ENCODE data around the gene NDST1.

Gene NDST1

GRCh38 chr5:150545246-150545645 lies 37.3 kb downstream of the NDST1 start:
- Histone ChIP-seq H3K79me2 (ENCODE audit: control insufficient read depth, insufficient read depth, low read length, unreplicated experiment) (peaks cover 4% of the 10 kb centered on the region), H3K4me1 (ENCODE audit: control insufficient read depth, insufficient read depth, low read length, unreplicated experiment) (peaks cover 30% of the 10 kb centered on the region), H3K36me3 (ENCODE audit: insufficient read depth, low read length) (peaks cover 30% of the 10 kb centered on the region), H2AFZ (ENCODE audit: low read length, unreplicated experiment) (no peak overlapping the region), H3K27me3 (ENCODE audit: insufficient read depth, low read length) (no peaks in the 10 kb centered on the region), H3K4me3 (ENCODE audit: low read depth, low read length) (no peak overlapping the region), H3K27ac (ENCODE audit: low read depth, low read length) (0 out of 2 replicates have a peak overlapping the region, but pooled peaks have one; percentile 17)

DNA sequence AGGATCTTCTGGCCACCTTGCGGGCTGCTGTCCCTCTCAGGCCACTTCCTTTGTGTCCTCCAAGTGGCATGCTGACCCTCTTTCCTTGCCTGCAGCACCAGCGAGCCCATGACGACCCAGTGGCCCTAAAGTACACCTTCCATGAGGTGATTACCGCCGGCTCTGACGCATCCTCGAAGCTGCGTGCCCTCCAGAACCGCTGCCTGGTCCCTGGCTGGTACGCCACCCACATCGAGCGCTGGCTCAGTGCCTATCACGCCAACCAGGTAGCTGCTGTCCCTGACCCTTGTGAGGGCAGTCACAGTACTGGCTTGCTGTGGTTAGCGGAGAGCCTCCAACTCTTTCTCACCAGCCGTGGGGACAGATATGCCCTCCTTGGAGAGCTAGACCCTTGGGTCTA lies 40.2 kb downstream of the NDST1 start:
- no peak overlapping the region for H2AFZ ChIP-seq (ENCODE audit: low read length, unreplicated experiment)
- H3K4me3 ChIP-seq (ENCODE audit: low read depth, low read length): no peak overlapping the region
- no peaks in the 10 kb centered on the region for H3K27me3 ChIP-seq (ENCODE audit: insufficient read depth, low read length)
- H3K36me3 ChIP-seq (ENCODE audit: insufficient read depth, low read length): peaks cover 23% of the 10 kb centered on the region
- H3K4me1 ChIP-seq (ENCODE audit: control insufficient read depth, insufficient read depth, low read length, unreplicated experiment): peaks cover 13% of the 10 kb centered on the region
- H3K27ac ChIP-seq (ENCODE audit: low read depth, low read length): no peak overlapping the region
- H3K79me2 ChIP-seq (ENCODE audit: control insufficient read depth, insufficient read depth, low read length, unreplicated experiment): no peaks in the 10 kb centered on the region

DNA sequence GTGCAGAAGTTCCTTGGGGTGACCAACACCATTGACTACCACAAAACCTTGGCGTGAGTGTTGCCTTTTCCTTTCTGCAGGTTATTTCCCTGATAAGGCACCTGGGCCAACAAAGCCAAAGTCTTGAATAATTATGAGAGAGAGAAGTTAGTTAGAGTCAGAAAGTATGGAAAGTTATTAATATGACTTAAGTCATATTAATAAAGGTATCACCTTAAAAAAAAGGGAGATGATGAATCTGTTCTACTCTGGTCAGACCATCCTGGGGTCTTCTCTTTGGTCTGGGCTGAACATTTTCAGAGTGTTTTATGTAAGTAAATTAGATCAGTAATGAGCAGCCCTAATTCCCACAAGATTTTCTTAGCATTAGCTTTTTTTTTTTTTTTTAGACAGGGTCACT lies 41.8 kb downstream of the NDST1 start:
- H3K4me1 ChIP-seq (ENCODE audit: control insufficient read depth, insufficient read depth, low read length, unreplicated experiment): peaks cover 13% of the 10 kb centered on the region
- H2AFZ ChIP-seq (ENCODE audit: low read length, unreplicated experiment): no peak overlapping the region
- H3K36me3 ChIP-seq (ENCODE audit: insufficient read depth, low read length): peaks cover 23% of the 10 kb centered on the region
- H3K4me3 ChIP-seq (ENCODE audit: low read depth, low read length): no peak overlapping the region
- H3K79me2 ChIP-seq (ENCODE audit: control insufficient read depth, insufficient read depth, low read length, unreplicated experiment): no peaks in the 10 kb centered on the region
- no peaks in the 10 kb centered on the region for H3K27me3 ChIP-seq (ENCODE audit: insufficient read depth, low read length)
- H3K27ac ChIP-seq (ENCODE audit: low read depth, low read length): no peak overlapping the region

- H3K27me3 ChIP-seq (ENCODE audit: insufficient read depth, low read length): no peaks in the 10 kb centered on the region
- no peak overlapping the region for H3K4me3 ChIP-seq (ENCODE audit: low read depth, low read length)
- H2AFZ ChIP-seq (ENCODE audit: low read length, unreplicated experiment): no peak overlapping the region
- H3K27ac ChIP-seq (ENCODE audit: low read depth, low read length): no peak overlapping the region
- H3K4me1 ChIP-seq (ENCODE audit: control insufficient read depth, insufficient read depth, low read length, unreplicated experiment): peaks cover 13% of the 10 kb centered on the region
- no peaks in the 10 kb centered on the region for H3K79me2 ChIP-seq (ENCODE audit: control insufficient read depth, insufficient read depth, low read length, unreplicated experiment)
- H3K36me3 ChIP-seq (ENCODE audit: insufficient read depth, low read length): peaks cover 20% of the 10 kb centered on the region
Measured at GRCh38 chr5:150550286-150550685, 42.4 kb downstream of the NDST1 start.

DNA sequence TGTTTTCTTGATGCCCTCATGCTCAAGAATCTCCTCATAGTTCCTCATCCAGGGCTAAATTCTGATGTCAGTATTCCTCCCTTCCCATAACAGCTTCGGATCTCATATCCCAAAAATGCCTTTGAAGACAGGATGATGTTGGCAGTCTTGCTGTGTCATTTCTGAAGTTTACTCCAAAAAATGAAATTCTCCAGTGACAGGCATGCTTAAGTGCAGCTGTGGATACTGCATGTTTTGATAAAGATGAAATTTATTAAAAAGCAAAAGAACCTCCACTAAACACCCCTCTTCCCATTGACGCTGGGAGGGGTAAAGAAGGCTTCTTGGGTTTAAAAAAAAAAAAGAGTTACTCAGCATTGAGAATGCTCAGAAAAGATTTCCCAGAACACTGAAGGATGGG lies 43.1 kb downstream of the NDST1 start:
- peaks cover 15% of the 10 kb centered on the region for H3K36me3 ChIP-seq (ENCODE audit: insufficient read depth, low read length)
- no peaks in the 10 kb centered on the region for H3K27me3 ChIP-seq (ENCODE audit: insufficient read depth, low read length)
- no peaks in the 10 kb centered on the region for H3K79me2 ChIP-seq (ENCODE audit: control insufficient read depth, insufficient read depth, low read length, unreplicated experiment)
- H2AFZ ChIP-seq (ENCODE audit: low read length, unreplicated experiment): no peak overlapping the region
- H3K4me1 ChIP-seq (ENCODE audit: control insufficient read depth, insufficient read depth, low read length, unreplicated experiment): peaks cover 5% of the 10 kb centered on the region
- H3K27ac ChIP-seq (ENCODE audit: low read depth, low read length): no peak overlapping the region
- no peak overlapping the region for H3K4me3 ChIP-seq (ENCODE audit: low read depth, low read length)

GRCh38 chr5:150553402-150553801 lies 45.5 kb downstream of the NDST1 start:
- peaks cover 15% of the 10 kb centered on the region for H3K36me3 ChIP-seq (ENCODE audit: insufficient read depth, low read length)
- no peak overlapping the region for H3K4me3 ChIP-seq (ENCODE audit: low read depth, low read length)
- H3K27me3 ChIP-seq (ENCODE audit: insufficient read depth, low read length): no peaks in the 10 kb centered on the region
- no peak overlapping the region for H3K27ac ChIP-seq (ENCODE audit: low read depth, low read length)
- no peaks in the 10 kb centered on the region for H3K79me2 ChIP-seq (ENCODE audit: control insufficient read depth, insufficient read depth, low read length, unreplicated experiment)
- no peaks in the 10 kb centered on the region for H3K4me1 ChIP-seq (ENCODE audit: control insufficient read depth, insufficient read depth, low read length, unreplicated experiment)
- H2AFZ ChIP-seq (ENCODE audit: low read length, unreplicated experiment): no peak overlapping the region

DNA sequence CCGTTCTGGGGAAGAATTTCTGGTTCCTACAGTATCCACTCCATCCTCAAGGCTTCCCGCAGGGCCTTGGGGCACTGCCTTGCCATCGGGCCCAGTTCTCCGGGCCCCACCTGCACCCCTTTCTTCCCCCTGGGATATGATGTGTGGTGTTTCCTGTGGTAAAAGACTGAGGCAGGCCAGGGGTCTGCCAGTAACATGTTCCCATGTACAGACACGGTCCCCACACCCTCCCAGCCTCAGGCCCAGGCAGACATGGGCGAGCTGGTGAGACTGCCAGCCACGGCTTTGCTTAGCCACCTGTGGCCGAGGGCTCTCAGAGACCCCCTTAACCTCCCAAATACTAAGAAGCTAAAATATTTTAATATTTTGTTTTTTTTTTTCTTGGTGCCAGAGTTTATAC lies 46.0 kb downstream of the NDST1 start:
- Histone ChIP-seq H3K36me3 (ENCODE audit: insufficient read depth, low read length) (peaks cover 15% of the 10 kb centered on the region), H3K27ac (ENCODE audit: low read depth, low read length) (no peak overlapping the region), H3K4me1 (ENCODE audit: control insufficient read depth, insufficient read depth, low read length, unreplicated experiment) (no peaks in the 10 kb centered on the region), H2AFZ (ENCODE audit: low read length, unreplicated experiment) (no peak overlapping the region), H3K27me3 (ENCODE audit: insufficient read depth, low read length) (no peaks in the 10 kb centered on the region), H3K4me3 (ENCODE audit: low read depth, low read length) (no peak overlapping the region), H3K79me2 (ENCODE audit: control insufficient read depth, insufficient read depth, low read length, unreplicated experiment) (no peaks in the 10 kb centered on the region)

DNA sequence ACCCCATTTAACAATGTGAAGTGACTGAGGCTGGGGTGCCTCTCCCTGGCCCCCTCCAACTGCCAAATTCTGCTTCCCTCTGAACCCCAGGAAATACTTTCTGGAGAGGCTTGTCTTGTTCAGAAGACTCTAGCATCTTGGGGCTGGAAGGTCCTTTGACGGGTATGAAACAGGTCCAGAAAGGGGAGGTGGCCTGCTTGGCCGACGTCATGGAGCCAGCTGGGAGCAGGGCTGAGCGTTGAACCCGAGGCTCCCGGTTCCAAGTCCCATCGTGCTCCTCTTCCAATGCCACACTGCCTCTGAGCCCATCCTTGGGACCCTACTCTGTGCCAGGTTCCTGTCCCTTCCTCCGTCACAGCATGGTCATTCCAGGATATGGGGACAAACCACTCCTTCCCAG lies 46.9 kb downstream of the NDST1 start:
- peaks cover 12% of the 10 kb centered on the region; the same call in 1 of the 2 replicates for H3K36me3 ChIP-seq (ENCODE audit: insufficient read depth, low read length)
- no peak overlapping the region for H3K27ac ChIP-seq (ENCODE audit: low read depth, low read length)
- H3K4me3 ChIP-seq (ENCODE audit: low read depth, low read length): no peak overlapping the region

DNA sequence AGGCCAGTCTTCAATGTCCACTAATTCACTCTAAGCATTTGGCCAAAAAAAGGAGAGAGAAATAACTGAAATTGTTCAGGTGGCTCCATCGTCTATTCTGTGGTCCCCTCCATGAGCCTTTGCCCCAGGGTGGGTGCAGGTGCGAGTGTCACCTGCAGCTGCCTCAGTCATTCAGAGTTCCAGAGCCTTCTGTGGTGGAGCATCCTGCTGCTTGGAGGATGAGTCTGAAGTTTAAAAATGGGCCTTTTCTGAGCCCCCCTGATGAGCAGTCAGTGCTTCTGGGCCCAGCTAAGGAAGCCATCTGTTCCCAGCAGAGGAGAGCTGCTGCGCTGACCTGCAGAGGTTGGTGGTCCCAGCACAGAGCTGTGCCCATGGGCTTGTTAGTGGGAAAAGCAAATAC lies 48.2 kb downstream of the NDST1 start:
- H3K27ac ChIP-seq (ENCODE audit: low read depth, low read length): no peak overlapping the region
- H2AFZ ChIP-seq (ENCODE audit: low read length, unreplicated experiment): no peak overlapping the region
- H3K4me1 ChIP-seq (ENCODE audit: control insufficient read depth, insufficient read depth, low read length, unreplicated experiment): peaks cover 15% of the 10 kb centered on the region
- H3K36me3 ChIP-seq (ENCODE audit: insufficient read depth, low read length): peaks cover 4% of the 10 kb centered on the region; the same call in 1 of the 2 replicates
- H3K4me3 ChIP-seq (ENCODE audit: low read depth, low read length): no peak overlapping the region
- H3K79me2 ChIP-seq (ENCODE audit: control insufficient read depth, insufficient read depth, low read length, unreplicated experiment): no peaks in the 10 kb centered on the region
- no peaks in the 10 kb centered on the region for H3K27me3 ChIP-seq (ENCODE audit: insufficient read depth, low read length)

More for the DNA sequence above, 46.9 kb downstream of the NDST1 start:
- H3K79me2 ChIP-seq (ENCODE audit: control insufficient read depth, insufficient read depth, low read length, unreplicated experiment): no peaks in the 10 kb centered on the region
- H3K27me3 ChIP-seq (ENCODE audit: insufficient read depth, low read length): no peaks in the 10 kb centered on the region
- H2AFZ ChIP-seq (ENCODE audit: low read length, unreplicated experiment): no peak overlapping the region
- H3K4me1 ChIP-seq (ENCODE audit: control insufficient read depth, insufficient read depth, low read length, unreplicated experiment): peaks cover 5% of the 10 kb centered on the region

DNA sequence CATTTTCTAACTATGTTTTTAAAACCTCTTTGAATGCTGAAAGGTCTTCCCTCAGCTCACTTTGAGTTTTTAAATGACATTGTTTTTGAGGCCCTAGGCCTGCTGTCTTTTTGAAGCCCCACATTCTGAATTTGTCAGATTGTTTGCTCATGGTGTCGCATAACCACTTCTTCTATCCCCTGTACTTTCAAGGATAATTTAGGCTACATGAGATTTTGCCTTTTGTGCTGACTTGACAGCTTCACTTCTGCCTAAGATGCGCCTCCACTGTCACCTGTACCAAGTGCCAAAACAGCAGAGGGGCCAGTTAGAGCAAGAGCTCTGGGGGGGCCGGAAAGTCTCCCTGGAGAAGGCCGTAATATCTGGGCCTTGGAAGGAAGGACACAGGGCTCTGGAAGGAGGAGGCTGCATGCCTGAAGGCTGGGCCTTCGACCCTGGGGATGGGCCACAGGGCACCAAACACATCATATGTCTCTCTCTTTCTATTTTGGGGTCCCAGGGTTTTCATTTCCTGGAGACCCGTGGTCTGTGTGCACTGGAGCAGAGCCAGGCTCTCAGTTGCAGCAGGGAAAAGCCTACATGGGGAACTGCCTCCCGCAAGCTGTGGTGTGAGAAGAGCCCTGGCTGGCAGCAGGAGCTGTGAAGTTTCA lies 49.1 kb downstream of the NDST1 start:
- peaks cover 15% of the 10 kb centered on the region for H3K4me1 ChIP-seq (ENCODE audit: control insufficient read depth, insufficient read depth, low read length, unreplicated experiment)
- H2AFZ ChIP-seq (ENCODE audit: low read length, unreplicated experiment): no peak overlapping the region
- H3K36me3 ChIP-seq (ENCODE audit: insufficient read depth, low read length): peaks cover under 1% of the 10 kb centered on the region; the same call in 1 of the 2 replicates
- H3K27me3 ChIP-seq (ENCODE audit: insufficient read depth, low read length): no peaks in the 10 kb centered on the region
- H3K79me2 ChIP-seq (ENCODE audit: control insufficient read depth, insufficient read depth, low read length, unreplicated experiment): no peaks in the 10 kb centered on the region
- H3K4me3 ChIP-seq (ENCODE audit: low read depth, low read length): no peak overlapping the region
- H3K27ac ChIP-seq (ENCODE audit: low read depth, low read length): no peak overlapping the region

GRCh38 chr5:150557509-150557872 lies 49.6 kb downstream of the NDST1 start:
- Histone ChIP-seq H3K4me1 (ENCODE audit: control insufficient read depth, insufficient read depth, low read length, unreplicated experiment) (peaks cover 15% of the 10 kb centered on the region), H3K27me3 (ENCODE audit: insufficient read depth, low read length) (no peaks in the 10 kb centered on the region), H3K4me3 (ENCODE audit: low read depth, low read length) (no peak overlapping the region), H2AFZ (ENCODE audit: low read length, unreplicated experiment) (no peak overlapping the region), H3K36me3 (ENCODE audit: insufficient read depth, low read length) (peaks cover under 1% of the 10 kb centered on the region; the same call in 1 of the 2 replicates), H3K27ac (ENCODE audit: low read depth, low read length) (no peak overlapping the region), H3K79me2 (ENCODE audit: control insufficient read depth, insufficient read depth, low read length, unreplicated experiment) (no peaks in the 10 kb centered on the region)

All from ACC112 (cell line).